ENCODE measurements around the gene ATRAID. TPM values are rescaled to one million over a fixed set of nuclear protein-coding genes. Genes with fewer than 3 reads are reported as not detected.

ATRAID gene
- total and polyA plus RNA-seq, 4 donors, result 44.9 to 77.5 (median 48.9) TPM

DNA sequence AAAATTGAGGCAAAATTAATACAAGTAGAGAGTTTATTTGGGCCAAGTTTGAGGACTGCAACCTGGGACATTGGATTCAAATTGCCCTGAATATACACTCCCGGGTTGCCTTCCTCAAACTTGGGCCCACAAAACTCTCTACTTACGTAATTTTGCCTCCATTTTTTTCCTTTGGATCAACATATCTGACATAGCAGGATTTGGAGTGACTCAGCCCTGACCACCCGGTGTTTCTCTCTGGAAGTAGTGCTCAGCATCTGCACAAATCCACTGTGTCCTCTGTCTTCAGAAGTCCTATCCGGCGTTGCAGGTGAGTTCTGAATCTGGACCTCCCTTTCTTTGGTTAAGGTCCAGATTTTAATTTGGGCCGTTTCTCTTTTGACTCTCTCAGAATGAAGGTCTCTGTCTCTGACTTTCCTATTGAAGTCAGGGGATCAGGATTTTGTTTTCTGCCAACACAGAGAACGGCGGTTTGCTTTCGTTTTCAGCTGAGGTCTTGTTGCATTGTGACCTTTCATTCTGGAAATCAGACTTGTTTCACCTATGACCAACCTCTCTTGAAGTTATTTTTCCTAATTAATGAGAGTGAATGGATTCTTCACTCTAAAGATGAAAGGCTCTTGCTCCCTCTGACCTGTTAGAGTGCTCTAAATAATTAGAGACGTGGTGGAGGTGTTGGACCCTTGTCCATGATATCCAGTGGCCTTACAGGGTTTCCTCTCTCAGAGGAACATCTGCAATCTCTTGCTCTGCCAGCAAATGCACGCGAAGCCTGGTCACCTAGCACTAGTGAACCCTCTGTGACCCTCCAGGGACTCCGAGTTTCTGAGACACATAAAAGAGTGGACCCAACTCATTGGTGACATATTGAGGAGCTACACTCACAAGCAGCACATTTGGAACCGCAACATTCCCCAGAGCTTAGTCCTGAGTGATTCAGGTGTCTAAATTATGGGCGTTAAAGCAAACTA, 49.4 kb upstream of the ATRAID start:
- Histone ChIP-seq H3K9ac (ENCODE audit: low read depth in 1 of 2, low read length in 2 of 2) (peak overlapping the region in 1 of 2 donors; percentile 93), H3K4me3 (ENCODE audit: low read depth in 1 of 3, low read length in 3 of 3) (peak overlapping the region; percentile 21 to 66 (median 57)), H3K36me3 (ENCODE audit: control insufficient read depth in 4 of 4, insufficient read depth in 3 of 4, low read depth in 1 of 4, low read length in 3 of 4) (no peaks in the 10 kb centered on the region), H3K4me1 (ENCODE audit: control insufficient read depth in 4 of 4, insufficient read depth in 4 of 4, low read length in 3 of 4) (peaks cover 0 to 2% (median under 1%) of the 10 kb centered on the region in 4 donors), H3K27me3 (ENCODE audit: control insufficient read depth in 4 of 4, insufficient read depth in 4 of 4, low read length in 3 of 4) (no peaks in the 10 kb centered on the region), H3K9me3 (ENCODE audit: control insufficient read depth in 4 of 4, low read length in 3 of 4) (no peaks in the 10 kb centered on the region), H3K27ac (ENCODE audit: low read depth in 1 of 2, low read length in 2 of 2) (peak overlapping the region; percentile 76 to 79)
- TF ChIP-seq, protein P1, sequence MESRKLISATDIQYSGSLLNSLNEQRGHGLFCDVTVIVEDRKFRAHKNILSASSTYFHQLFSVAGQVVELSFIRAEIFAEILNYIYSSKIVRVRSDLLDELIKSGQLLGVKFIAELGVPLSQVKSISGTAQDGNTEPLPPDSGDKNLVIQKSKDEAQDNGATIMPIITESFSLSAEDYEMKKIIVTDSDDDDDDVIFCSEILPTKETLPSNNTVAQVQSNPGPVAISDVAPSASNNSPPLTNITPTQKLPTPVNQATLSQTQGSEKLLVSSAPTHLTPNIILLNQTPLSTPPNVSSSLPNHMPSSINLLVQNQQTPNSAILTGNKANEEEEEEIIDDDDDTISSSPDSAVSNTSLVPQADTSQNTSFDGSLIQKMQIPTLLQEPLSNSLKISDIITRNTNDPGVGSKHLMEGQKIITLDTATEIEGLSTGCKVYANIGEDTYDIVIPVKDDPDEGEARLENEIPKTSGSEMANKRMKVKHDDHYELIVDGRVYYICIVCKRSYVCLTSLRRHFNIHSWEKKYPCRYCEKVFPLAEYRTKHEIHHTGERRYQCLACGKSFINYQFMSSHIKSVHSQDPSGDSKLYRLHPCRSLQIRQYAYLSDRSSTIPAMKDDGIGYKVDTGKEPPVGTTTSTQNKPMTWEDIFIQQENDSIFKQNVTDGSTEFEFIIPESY (IDR thresholded peaks at IDR 0.05), result no peak
- TF ChIP-seq, protein P2, sequence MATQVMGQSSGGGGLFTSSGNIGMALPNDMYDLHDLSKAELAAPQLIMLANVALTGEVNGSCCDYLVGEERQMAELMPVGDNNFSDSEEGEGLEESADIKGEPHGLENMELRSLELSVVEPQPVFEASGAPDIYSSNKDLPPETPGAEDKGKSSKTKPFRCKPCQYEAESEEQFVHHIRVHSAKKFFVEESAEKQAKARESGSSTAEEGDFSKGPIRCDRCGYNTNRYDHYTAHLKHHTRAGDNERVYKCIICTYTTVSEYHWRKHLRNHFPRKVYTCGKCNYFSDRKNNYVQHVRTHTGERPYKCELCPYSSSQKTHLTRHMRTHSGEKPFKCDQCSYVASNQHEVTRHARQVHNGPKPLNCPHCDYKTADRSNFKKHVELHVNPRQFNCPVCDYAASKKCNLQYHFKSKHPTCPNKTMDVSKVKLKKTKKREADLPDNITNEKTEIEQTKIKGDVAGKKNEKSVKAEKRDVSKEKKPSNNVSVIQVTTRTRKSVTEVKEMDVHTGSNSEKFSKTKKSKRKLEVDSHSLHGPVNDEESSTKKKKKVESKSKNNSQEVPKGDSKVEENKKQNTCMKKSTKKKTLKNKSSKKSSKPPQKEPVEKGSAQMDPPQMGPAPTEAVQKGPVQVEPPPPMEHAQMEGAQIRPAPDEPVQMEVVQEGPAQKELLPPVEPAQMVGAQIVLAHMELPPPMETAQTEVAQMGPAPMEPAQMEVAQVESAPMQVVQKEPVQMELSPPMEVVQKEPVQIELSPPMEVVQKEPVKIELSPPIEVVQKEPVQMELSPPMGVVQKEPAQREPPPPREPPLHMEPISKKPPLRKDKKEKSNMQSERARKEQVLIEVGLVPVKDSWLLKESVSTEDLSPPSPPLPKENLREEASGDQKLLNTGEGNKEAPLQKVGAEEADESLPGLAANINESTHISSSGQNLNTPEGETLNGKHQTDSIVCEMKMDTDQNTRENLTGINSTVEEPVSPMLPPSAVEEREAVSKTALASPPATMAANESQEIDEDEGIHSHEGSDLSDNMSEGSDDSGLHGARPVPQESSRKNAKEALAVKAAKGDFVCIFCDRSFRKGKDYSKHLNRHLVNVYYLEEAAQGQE (IDR thresholded peaks at IDR 0.05), result peak; percentile 59
- peak in 1 of 2 donors; percentile 21 for TF ChIP-seq HNF4A (conservative IDR thresholded peaks at IDR 0.05)
- no peak for TF ChIP-seq NR2F2 (IDR thresholded peaks at IDR 0.05)
- peak; percentile 8 to 36 for TF ChIP-seq RXRA (IDR thresholded peaks at IDR 0.05)
- TF ChIP-seq YY1 (IDR thresholded peaks at IDR 0.05), result peak; percentile 44
- no peak for TF ChIP-seq EGR1 (IDR thresholded peaks at IDR 0.05; ENCODE audit: low read depth in 2 of 2)
- TF ChIP-seq FOXA2 (IDR thresholded peaks at IDR 0.05), result no peak
- TF ChIP-seq TAF1 (conservative IDR thresholded peaks at IDR 0.05), result peak; percentile 20
- TF ChIP-seq SP1 (IDR thresholded peaks at IDR 0.05), result no peak
- TF ChIP-seq JUND (IDR thresholded peaks at IDR 0.05), result no peak
- DNase-seq (ENCODE audit: low spot score), result no peak
- WGBS, result 44% methylated on average over 15 of the region's 15 CpGs

- Histone ChIP-seq H3K36me3 (ENCODE audit: control insufficient read depth in 4 of 4, insufficient read depth in 3 of 4, low read depth in 1 of 4, low read length in 3 of 4) (no peaks in the 10 kb centered on the region), H3K4me3 (ENCODE audit: low read depth in 1 of 3, low read length in 3 of 3) (no peak overlapping the region), H3K9ac (ENCODE audit: low read depth in 1 of 2, low read length in 2 of 2) (no peak overlapping the region), H3K9me3 (ENCODE audit: control insufficient read depth in 4 of 4, low read length in 3 of 4) (no peaks in the 10 kb centered on the region), H3K27ac (ENCODE audit: low read depth in 1 of 2, low read length in 2 of 2) (no peak overlapping the region), H3K4me1 (ENCODE audit: control insufficient read depth in 4 of 4, insufficient read depth in 4 of 4, low read length in 3 of 4) (peaks cover 0 to 6% (median under 1%) of the 10 kb centered on the region in 4 donors), H3K27me3 (ENCODE audit: control insufficient read depth in 4 of 4, insufficient read depth in 4 of 4, low read length in 3 of 4) (no peaks in the 10 kb centered on the region)
- 94% methylated on average over 8 of the region's 8 CpGs for WGBS
- DNase-seq (ENCODE audit: low spot score), result no peak
- TF ChIP-seq RXRA (IDR thresholded peaks at IDR 0.05) (no peak), JUND (IDR thresholded peaks at IDR 0.05) (no peak), HNF4A (conservative IDR thresholded peaks at IDR 0.05) (no peak), NR2F2 (IDR thresholded peaks at IDR 0.05) (no peak), HNF4G (IDR thresholded peaks at IDR 0.05) (no peak), SP1 (IDR thresholded peaks at IDR 0.05) (no peak), TAF1 (conservative IDR thresholded peaks at IDR 0.05) (no peak), RAD21 (IDR thresholded peaks at IDR 0.05) (no peak), FOXA2 (IDR thresholded peaks at IDR 0.05) (no peak), EGR1 (IDR thresholded peaks at IDR 0.05; ENCODE audit: low read depth in 2 of 2) (no peak), FOXA1 (IDR thresholded peaks at IDR 0.05) (no peak)
- TF ChIP-seq, protein P2 (IDR thresholded peaks at IDR 0.05), result no peak
- TF ChIP-seq, protein P3, sequence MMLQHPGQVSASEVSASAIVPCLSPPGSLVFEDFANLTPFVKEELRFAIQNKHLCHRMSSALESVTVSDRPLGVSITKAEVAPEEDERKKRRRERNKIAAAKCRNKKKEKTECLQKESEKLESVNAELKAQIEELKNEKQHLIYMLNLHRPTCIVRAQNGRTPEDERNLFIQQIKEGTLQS (IDR thresholded peaks at IDR 0.05), result no peak
- TF ChIP-seq, protein P4, sequence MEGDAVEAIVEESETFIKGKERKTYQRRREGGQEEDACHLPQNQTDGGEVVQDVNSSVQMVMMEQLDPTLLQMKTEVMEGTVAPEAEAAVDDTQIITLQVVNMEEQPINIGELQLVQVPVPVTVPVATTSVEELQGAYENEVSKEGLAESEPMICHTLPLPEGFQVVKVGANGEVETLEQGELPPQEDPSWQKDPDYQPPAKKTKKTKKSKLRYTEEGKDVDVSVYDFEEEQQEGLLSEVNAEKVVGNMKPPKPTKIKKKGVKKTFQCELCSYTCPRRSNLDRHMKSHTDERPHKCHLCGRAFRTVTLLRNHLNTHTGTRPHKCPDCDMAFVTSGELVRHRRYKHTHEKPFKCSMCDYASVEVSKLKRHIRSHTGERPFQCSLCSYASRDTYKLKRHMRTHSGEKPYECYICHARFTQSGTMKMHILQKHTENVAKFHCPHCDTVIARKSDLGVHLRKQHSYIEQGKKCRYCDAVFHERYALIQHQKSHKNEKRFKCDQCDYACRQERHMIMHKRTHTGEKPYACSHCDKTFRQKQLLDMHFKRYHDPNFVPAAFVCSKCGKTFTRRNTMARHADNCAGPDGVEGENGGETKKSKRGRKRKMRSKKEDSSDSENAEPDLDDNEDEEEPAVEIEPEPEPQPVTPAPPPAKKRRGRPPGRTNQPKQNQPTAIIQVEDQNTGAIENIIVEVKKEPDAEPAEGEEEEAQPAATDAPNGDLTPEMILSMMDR (IDR thresholded peaks at IDR 0.05; ENCODE audit: low read depth, low read length, missing input control), result no peak
Measured at GRCh38 chr2:27164960-27165763, 46.7 kb upstream of the ATRAID start.
